PFSK-1 (cell line): ENCODE results near the gene FAM107A.

ENCODE experiments used
- POLR2AphosphoS5 ChIP-seq: IDR thresholded peaks from 2 replicates; pipeline ENCODE4 v1.6.1; 2012; ENCODE audit warnings: low read depth, mild to moderate bottlenecking, control low read depth, low read length, moderate library complexity
- REST ChIP-seq, 2 experiments: IDR thresholded peaks; 2 replicates each; pipeline versions ENCODE4 v1.6.1 to v1.8.0; 2011 to 2012; ENCODE audit warnings: low read depth in 2 of 2, low read length in 2 of 2, control low read depth in 1 of 2, inconsistent platforms in 1 of 2, mild to moderate bottlenecking in 1 of 2, moderate library complexity in 1 of 2; ENCODE audit not compliant: insufficient read depth in 1 of 2

GRCh38 chr3:58526515-58526957 is 50.7 kb downstream of the FAM107A start:
- TF ChIP-seq REST (IDR thresholded peaks at IDR 0.05; ENCODE audit: insufficient read depth in 1 of 2, low read depth in 2 of 2, low read length in 2 of 2) (no peak; a peak in 2 of 4 replicates), POLR2AphosphoS5 (peak; percentile 76)
